ENCODE data around the gene KIF16B. TPM values are rescaled to one million over a fixed set of nuclear protein-coding genes. Genes with fewer than 3 reads are reported as not detected.

The KIF16B gene
- total RNA-seq, 1 experiment from 2014 or later: 16.6 TPM

DNA sequence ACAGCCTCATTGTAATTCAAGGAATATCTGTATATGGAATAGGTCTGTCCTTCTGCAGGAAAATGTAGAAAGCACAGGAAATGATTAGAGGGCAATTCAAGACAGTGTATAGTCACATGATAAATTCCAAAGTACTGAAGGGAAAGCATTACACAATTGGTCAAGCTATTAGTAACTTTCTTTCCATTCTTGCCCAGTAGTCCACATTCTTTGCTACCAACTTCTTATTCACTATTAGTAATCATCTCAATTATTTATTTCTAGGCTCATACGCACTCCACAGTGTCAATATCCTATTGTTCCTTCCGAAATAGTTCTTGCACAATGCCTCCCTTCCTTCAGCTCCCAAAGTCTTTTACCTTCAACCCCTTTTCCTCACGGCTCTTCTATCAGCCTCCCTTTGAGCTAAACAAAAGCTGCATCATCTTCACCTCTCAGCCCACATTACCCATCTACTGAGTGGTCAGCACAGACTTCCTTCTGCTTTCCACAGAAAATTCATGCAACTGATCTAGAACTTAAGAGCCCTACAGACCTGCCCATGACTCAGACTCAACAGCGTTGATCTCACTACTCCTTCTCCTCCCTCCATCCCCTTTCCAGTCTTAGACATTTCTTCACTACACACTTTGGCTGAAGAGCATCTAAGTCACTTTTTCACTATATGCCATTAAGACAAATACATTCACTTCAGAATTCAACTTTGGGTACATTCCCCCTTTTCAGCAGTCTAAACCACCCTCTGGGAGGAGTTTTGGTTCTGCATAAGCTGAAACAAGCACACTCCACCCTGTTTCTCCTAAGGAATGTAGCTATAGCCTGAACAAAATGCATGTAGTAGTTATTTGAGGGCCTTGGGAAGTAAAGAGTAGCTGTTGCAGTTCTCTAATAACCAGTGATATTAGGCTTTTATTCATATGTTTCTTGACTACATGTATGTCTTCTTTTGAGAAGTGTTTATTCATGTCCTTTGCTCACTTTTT, 157.9 kb downstream of the KIF16B start:
- intact Hi-C loops (cut with micrococcal nuclease; ENCODE audit: unreplicated experiment) (no loop called here), in situ Hi-C loops (cut with HindIII; ENCODE audit: low pct_unique_long_range_greater_than_20kb, low sequenced_read_pairs) (no loop called here)
- Histone ChIP-seq H3K27me3 (ENCODE audit: control insufficient read depth, insufficient read depth, low read length) (no peaks in the 10 kb centered on the region), H3K4me1 (ENCODE audit: control insufficient read depth, insufficient read depth, low read length) (no peaks in the 10 kb centered on the region), H3K27ac (ENCODE audit: low read length) (no peak overlapping the region), H3K9me3 (ENCODE audit: control insufficient read depth, insufficient read depth, low read depth, low read length) (no peaks in the 10 kb centered on the region), H3K4me3 (ENCODE audit: low read depth in 2 of 2, low read length in 2 of 2) (no peak overlapping the region), H3K36me3 (ENCODE audit: control insufficient read depth, insufficient read depth, low read length) (no peaks in the 10 kb centered on the region)
- CTCF ChIA-PET: no interaction called here
- ATAC-seq: no peak
- no TSS peak for BruUV-seq (replicated peaks)
- POLR2A ChIA-PET: no interaction called here
- TF ChIP-seq, protein P1, sequence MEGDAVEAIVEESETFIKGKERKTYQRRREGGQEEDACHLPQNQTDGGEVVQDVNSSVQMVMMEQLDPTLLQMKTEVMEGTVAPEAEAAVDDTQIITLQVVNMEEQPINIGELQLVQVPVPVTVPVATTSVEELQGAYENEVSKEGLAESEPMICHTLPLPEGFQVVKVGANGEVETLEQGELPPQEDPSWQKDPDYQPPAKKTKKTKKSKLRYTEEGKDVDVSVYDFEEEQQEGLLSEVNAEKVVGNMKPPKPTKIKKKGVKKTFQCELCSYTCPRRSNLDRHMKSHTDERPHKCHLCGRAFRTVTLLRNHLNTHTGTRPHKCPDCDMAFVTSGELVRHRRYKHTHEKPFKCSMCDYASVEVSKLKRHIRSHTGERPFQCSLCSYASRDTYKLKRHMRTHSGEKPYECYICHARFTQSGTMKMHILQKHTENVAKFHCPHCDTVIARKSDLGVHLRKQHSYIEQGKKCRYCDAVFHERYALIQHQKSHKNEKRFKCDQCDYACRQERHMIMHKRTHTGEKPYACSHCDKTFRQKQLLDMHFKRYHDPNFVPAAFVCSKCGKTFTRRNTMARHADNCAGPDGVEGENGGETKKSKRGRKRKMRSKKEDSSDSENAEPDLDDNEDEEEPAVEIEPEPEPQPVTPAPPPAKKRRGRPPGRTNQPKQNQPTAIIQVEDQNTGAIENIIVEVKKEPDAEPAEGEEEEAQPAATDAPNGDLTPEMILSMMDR (IDR thresholded peaks at IDR 0.05): no peak
- no peak for TF ChIP-seq TCF7L2 (IDR thresholded peaks at IDR 0.05; ENCODE audit: low read depth, low read length)
- TF ChIP-seq POLR2AphosphoS5 (IDR thresholded peaks at IDR 0.05; ENCODE audit: low read depth, low read length): no peak
- no peak for TF ChIP-seq SIN3A (IDR thresholded peaks at IDR 0.05; ENCODE audit: borderline replicate concordance, insufficient read depth, low read depth, low read length)
- TF ChIP-seq, protein P2, sequence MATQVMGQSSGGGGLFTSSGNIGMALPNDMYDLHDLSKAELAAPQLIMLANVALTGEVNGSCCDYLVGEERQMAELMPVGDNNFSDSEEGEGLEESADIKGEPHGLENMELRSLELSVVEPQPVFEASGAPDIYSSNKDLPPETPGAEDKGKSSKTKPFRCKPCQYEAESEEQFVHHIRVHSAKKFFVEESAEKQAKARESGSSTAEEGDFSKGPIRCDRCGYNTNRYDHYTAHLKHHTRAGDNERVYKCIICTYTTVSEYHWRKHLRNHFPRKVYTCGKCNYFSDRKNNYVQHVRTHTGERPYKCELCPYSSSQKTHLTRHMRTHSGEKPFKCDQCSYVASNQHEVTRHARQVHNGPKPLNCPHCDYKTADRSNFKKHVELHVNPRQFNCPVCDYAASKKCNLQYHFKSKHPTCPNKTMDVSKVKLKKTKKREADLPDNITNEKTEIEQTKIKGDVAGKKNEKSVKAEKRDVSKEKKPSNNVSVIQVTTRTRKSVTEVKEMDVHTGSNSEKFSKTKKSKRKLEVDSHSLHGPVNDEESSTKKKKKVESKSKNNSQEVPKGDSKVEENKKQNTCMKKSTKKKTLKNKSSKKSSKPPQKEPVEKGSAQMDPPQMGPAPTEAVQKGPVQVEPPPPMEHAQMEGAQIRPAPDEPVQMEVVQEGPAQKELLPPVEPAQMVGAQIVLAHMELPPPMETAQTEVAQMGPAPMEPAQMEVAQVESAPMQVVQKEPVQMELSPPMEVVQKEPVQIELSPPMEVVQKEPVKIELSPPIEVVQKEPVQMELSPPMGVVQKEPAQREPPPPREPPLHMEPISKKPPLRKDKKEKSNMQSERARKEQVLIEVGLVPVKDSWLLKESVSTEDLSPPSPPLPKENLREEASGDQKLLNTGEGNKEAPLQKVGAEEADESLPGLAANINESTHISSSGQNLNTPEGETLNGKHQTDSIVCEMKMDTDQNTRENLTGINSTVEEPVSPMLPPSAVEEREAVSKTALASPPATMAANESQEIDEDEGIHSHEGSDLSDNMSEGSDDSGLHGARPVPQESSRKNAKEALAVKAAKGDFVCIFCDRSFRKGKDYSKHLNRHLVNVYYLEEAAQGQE (IDR thresholded peaks at IDR 0.05; ENCODE audit: insufficient read depth in 1 of 2, low read depth in 2 of 2, low read length in 1 of 2): no peak
- DNase-seq (ENCODE audit: low read depth, low spot score): no peak

DNA sequence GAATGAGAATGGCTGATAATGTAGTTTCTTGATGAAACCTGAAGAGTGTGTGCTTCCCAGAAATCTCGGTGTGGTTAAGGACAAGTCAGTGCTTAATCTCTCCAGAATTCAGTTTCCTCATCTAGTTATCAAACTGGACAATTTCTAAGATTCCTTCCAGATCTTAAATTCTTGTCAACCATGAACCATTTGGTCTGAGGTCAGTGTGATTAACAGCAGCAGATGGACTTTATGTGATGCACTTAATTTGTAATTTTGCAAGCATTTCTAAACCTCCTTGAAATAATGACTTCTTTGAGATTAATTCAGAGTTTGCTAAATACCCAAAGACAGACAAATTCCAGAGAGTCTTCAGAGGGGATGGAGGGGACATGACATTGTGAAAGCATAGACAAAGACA, 160.3 kb downstream of the KIF16B start:
- CTCF ChIA-PET: no interaction called here
- TF ChIP-seq POLR2AphosphoS5 (IDR thresholded peaks at IDR 0.05; ENCODE audit: low read depth, low read length) (no peak), TCF7L2 (IDR thresholded peaks at IDR 0.05; ENCODE audit: low read depth, low read length) (no peak), SIN3A (IDR thresholded peaks at IDR 0.05; ENCODE audit: borderline replicate concordance, insufficient read depth, low read depth, low read length) (no peak)
- TF ChIP-seq, protein P2 (IDR thresholded peaks at IDR 0.05; ENCODE audit: insufficient read depth in 1 of 2, low read depth in 2 of 2, low read length in 1 of 2): no peak
- TF ChIP-seq, protein P1 (IDR thresholded peaks at IDR 0.05): no peak
- no TSS peak for BruUV-seq (replicated peaks)
- Histone ChIP-seq H3K4me3 (ENCODE audit: low read depth in 2 of 2, low read length in 2 of 2) (no peak overlapping the region), H3K9me3 (ENCODE audit: control insufficient read depth, insufficient read depth, low read depth, low read length) (no peaks in the 10 kb centered on the region), H3K27ac (ENCODE audit: low read length) (no peak overlapping the region), H3K36me3 (ENCODE audit: control insufficient read depth, insufficient read depth, low read length) (no peaks in the 10 kb centered on the region), H3K4me1 (ENCODE audit: control insufficient read depth, insufficient read depth, low read length) (no peaks in the 10 kb centered on the region), H3K27me3 (ENCODE audit: control insufficient read depth, insufficient read depth, low read length) (no peaks in the 10 kb centered on the region)
- in situ Hi-C loops (cut with HindIII; ENCODE audit: low pct_unique_long_range_greater_than_20kb, low sequenced_read_pairs): no loop called here
- ATAC-seq (no peak), DNase-seq (ENCODE audit: low read depth, low spot score) (no peak)
- POLR2A ChIA-PET: no interaction called here
- intact Hi-C loops (cut with micrococcal nuclease; ENCODE audit: unreplicated experiment): no loop called here
